Parietal lobe (tissue), 2 donors: ENCODE data around the gene TMEM92. TPM values are rescaled to one million over a fixed set of nuclear protein-coding genes. Genes with fewer than 3 reads are reported as not detected.

ENCODE experiments used
- small RNA-seq: library from RNA; depleted of rRNA; stranded (forward); fragments of <200 nt; gene quantifications from one replicate; pipeline ENCODE3, GENCODE V24; 2014; ENCODE audit warnings: low replicate concordance
- total RNA-seq: library from RNA; depleted of rRNA; stranded (reverse); fragments of >200 nt; gene quantifications from one replicate; pipeline ENCODE4 v1.2.3, GENCODE V29; 2014

The TMEM92 gene
- not detected for total RNA-seq

GRCh38 chr17:50274142-50274896, at the start of gene TMEM92:
TMEM92 (plus strand) TSS chr17:50274466; CDS start chr17:50274502, 36 bp downstream.

Small RNA genes within 50 kb of the gene (small RNA-seq; reads per million reads assigned to genes)
- gene SUMO2P7 = not detected

Other genes starting within 250 kb of the TMEM92 start
- 46.3 TPM for gene ITGA3, start 218.4 kb upstream of the TMEM92 start, total RNA-seq
- gene PDK2, start 179.1 kb upstream of the TMEM92 start, total RNA-seq = 20.7 TPM
- 41.3 TPM for gene SAMD14, start 144.3 kb upstream of the TMEM92 start, total RNA-seq
- gene PPP1R9B, start 123.8 kb upstream of the TMEM92 start, total RNA-seq = 58.8 TPM
- gene SGCA, start 108.5 kb upstream of the TMEM92 start, total RNA-seq = not detected
- 5.0 TPM for gene COL1A1, start 72.8 kb upstream of the TMEM92 start, total RNA-seq
- gene XYLT2, start 71.7 kb downstream of the TMEM92 start, total RNA-seq = 8.8 TPM
- 41.6 TPM for gene MRPL27, start 98.7 kb downstream of the TMEM92 start, total RNA-seq
- gene EME1, start 98.8 kb downstream of the TMEM92 start, total RNA-seq = 3.4 TPM
- gene LRRC59, start 123.1 kb downstream of the TMEM92 start, total RNA-seq = 42.3 TPM
- 5.6 TPM for gene ACSF2, start 151.8 kb downstream of the TMEM92 start, total RNA-seq
- not detected for gene CHAD, start 194.4 kb downstream of the TMEM92 start, total RNA-seq
- gene RSAD1, start 204.4 kb downstream of the TMEM92 start, total RNA-seq = 34.7 TPM
- 2.2 TPM for gene MYCBPAP, start 234.0 kb downstream of the TMEM92 start, total RNA-seq